Neural progenitor cell (in vitro differentiated cells): ENCODE data around the gene MYH10.

Experiments
- EZH2 ChIP-seq: fragments of 200-600 bp; sonication (generic); IDR thresholded peaks from 2 replicates; pipeline ENCODE4 v1.6.1; 2017; ENCODE audit warnings: antibody characterized with exemption, mild to moderate bottlenecking, moderate library complexity
- EZH2phosphoT487 ChIP-seq: fragments of 200-600 bp; sonication (generic); IDR thresholded peaks from 2 replicates; pipeline ENCODE4 v1.6.1; 2017; ENCODE audit warnings: antibody characterized with exemption
- TF ChIP-seq, protein P1 (sequence below): fragments of 200-600 bp; sonication (generic); IDR thresholded peaks from 2 replicates; pipeline ENCODE4 v1.5.1; 2017; ENCODE audit warnings: antibody characterized with exemption, mild to moderate bottlenecking

DNA sequence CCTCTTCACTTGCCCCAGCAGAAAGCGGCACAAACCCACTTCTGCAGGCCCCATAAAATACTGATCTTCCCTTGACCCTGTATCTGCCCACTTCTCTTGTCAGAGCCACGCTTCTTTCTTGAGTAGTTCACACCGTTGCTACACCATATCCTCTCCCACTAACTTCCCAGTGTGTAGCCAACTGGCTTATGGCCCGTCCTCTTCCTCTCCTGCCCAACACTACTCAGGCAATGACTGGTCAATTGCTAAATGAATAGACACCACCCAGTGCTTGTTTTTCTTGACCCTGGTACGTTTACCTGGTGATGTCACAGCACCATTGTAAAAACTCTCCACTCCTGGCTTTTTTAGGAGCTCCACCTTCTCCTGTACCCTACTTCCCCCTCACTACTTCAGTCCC lies 107.9 kb downstream of the MYH10 start:
- TF ChIP-seq, protein P1, sequence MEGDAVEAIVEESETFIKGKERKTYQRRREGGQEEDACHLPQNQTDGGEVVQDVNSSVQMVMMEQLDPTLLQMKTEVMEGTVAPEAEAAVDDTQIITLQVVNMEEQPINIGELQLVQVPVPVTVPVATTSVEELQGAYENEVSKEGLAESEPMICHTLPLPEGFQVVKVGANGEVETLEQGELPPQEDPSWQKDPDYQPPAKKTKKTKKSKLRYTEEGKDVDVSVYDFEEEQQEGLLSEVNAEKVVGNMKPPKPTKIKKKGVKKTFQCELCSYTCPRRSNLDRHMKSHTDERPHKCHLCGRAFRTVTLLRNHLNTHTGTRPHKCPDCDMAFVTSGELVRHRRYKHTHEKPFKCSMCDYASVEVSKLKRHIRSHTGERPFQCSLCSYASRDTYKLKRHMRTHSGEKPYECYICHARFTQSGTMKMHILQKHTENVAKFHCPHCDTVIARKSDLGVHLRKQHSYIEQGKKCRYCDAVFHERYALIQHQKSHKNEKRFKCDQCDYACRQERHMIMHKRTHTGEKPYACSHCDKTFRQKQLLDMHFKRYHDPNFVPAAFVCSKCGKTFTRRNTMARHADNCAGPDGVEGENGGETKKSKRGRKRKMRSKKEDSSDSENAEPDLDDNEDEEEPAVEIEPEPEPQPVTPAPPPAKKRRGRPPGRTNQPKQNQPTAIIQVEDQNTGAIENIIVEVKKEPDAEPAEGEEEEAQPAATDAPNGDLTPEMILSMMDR, result no peak
- TF ChIP-seq EZH2phosphoT487 (no peak), EZH2 (no peak)
